Cerebellar nuclear complex (tissue), 1 donor: ENCODE results near the gene SPATA18.
"Not testable (repeated sequence)": the region's sequence is repeated elsewhere in the genome, so short reads cannot be mapped to it uniquely, and the experiment has no call there.

Experiments used
- DNase-seq, 2 experiments: peaks; one replicate each; lab custom pipeline; 2025; lab: John Stamatoyannopoulos, UW

The SPATA18 gene

GRCh38 chr4:52051615-52052474, 741 bp downstream of the SPATA18 start:
- no peak for DNase-seq

DNA sequence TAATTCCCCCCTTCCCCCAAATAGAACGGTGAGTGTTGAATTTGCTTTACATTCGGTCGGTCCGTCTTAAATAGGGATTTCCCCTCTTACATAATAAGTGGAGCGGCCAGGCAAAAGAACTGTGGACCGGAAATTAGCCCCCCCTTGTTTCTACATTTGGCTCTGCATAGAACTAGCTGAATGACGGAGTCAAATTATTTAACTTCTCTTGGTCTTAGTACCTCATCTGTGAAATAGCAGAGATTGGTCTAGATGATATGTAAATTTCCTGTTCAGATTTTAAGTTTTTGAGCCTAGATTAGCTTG, 1.3 kb downstream of the SPATA18 start:
- no peak for DNase-seq

DNA sequence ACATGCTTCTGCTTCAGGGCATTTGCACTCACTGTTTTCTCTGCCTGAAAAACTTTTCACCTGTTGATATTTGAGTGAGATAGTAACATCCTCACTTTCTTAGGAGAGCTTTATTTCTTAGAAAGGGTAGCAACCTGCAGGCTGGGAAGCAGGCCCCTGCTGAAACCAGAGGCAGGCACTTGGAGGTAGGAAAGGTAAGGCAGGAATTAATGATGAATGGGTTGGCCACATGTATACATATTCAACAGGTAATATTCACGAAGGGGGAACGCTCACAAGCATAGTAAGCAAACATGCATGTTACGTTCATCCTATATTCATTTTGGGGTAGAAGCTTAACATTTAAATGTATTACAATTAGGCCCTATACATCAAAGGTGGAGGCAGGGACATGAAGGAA, 3.1 kb downstream of the SPATA18 start:
- DNase-seq, result no peak

DNA sequence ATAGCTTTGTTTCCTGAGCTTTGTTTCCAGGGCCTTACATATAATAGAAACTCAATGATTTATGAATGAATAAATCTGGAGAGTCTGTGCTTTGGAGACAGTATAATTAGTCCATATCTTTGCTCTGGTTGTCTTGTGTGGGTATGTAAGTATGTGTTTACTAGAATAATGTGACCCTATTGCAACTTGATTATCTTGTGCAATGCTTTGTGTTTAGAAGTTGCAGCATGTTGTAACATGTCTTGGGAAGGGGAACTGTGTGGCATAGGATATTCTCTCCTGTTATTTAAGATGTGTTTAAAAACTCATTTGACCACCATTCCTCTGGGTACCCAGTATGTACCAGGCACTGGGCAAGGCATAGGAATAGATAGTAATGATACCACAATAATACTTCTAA, 6.1 kb downstream of the SPATA18 start:
- no peak for DNase-seq

DNA sequence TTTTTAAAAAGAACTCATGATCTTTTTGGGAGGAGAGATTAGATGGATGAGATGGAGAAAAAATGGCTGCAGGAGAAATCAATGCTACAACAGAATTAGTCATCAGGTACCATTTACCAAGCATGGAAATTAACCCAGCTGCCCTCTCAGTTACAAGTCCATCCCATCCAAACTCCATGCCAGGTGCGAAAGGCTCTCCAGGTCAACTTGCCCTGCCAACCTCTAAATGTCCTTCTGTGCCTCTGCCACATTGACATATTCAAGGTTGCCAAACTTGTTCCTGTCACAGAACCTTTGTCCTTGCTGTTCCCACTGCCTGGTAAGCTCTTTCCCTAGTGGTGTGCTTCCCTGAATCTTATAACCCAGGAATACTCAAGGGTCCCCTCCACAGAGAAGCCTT, 7.2 kb downstream of the SPATA18 start:
- no peak for DNase-seq

DNA sequence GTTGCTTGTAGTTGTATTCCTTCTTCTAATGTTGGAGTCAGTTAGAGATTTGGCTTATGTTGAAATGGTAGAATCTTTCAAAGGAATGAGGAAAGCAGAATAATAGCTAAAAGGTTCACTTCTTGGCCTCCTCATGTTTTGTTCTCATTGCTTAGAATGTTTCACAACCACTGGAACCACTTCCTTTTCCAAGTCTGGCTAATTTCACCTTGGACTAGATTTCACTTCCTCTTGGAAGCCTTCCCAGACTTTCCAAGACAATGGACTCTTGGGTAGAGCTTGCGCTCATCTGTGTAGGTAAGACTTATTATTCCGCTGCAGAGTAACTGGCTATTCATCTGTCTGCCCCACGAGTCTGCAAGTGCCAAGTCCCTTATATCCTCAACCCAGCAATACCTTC, 8.3 kb downstream of the SPATA18 start:
- DNase-seq, result no peak

GRCh38 chr4:52069571-52069970, 18.5 kb downstream of the SPATA18 start:
- no peak for DNase-seq

DNA sequence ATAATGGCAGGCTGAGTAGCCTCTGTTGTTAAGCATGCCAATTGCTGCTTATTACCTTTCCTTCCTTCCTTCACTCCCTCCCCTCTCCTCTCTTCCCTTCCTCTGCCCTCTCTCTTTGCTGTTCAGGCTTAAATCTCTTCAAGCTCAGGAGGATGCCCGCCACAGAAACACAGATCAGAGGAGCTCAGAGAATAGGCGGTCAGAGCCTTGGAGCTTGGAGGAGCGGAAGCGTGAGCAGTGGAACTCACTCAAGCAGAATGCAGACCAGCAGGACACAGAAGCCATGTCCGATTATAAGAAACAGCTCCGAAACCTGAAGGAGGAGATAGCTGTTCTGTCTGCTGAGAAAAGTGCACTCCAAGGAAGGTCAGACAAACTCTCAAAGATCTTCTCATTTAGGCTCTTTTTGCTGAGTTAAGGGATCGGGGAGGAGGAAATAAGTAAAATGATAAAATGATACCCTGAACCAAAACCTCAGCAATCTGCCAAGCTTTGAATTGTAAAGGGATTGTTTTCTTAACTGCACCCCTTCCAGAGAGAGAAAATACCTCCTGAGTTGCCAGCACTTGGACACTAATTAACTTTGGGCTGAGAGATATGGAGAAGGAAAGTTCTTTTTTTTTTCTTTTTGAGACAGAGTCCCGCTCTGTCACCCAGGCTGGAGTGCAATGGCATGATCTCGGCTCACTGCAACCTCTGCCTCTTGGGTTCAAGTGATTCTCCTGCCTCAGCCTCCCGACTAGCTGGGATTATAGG, 20.9 kb downstream of the SPATA18 start:
- DNase-seq, result no peak

- no peak for DNase-seq
Observed at GRCh38 chr4:52076731-52077130, 25.6 kb downstream of the SPATA18 start.

- DNase-seq, result no peak
Observed at GRCh38 chr4:52079659-52080058, 28.6 kb downstream of the SPATA18 start.

GRCh38 chr4:52081216-52081615, 30.1 kb downstream of the SPATA18 start:
- DNase-seq, result no peak

DNA sequence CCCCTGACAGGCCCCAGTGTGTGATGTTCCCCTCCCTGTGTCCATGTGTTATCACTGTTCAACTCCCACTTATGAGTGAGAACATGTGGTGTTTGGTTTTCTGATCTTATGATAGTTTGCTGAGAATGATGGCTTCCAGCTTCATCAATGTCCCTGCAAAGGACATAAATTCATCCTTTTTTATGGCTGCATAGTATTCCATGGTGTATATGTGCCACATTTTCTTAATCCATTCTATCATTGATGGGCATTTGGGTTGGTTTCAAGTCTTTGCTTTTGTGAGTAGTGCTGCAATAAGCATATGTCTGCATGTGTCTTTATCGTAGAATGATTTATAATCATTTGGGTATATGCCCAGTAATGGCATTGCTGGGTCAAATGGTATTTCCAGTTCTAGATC, 35.3 kb downstream of the SPATA18 start:
- DNase-seq, result not testable (repeated sequence)

DNA sequence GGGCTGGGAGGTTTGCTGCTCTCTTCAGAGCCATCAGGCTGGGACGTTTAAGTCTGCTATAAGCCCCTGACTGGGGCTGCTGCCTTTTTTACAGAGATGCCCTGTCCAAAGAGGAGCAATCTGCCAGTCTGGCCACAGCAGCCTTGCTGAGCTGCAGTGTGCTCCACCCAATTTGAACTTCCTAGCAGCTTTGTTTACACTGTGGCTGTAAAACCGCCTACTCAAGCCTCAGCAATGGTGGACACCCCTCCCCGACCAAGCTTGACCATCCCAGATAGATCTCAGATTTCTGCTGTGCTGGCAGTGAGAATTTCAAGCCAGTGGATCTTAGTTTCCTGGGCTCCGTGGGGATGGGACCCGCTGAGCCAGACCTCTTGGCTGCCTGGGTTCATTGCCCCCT, 40.7 kb downstream of the SPATA18 start:
- DNase-seq, result no peak

GRCh38 chr4:52093466-52093865, 42.4 kb downstream of the SPATA18 start:
- no peak for DNase-seq

DNA sequence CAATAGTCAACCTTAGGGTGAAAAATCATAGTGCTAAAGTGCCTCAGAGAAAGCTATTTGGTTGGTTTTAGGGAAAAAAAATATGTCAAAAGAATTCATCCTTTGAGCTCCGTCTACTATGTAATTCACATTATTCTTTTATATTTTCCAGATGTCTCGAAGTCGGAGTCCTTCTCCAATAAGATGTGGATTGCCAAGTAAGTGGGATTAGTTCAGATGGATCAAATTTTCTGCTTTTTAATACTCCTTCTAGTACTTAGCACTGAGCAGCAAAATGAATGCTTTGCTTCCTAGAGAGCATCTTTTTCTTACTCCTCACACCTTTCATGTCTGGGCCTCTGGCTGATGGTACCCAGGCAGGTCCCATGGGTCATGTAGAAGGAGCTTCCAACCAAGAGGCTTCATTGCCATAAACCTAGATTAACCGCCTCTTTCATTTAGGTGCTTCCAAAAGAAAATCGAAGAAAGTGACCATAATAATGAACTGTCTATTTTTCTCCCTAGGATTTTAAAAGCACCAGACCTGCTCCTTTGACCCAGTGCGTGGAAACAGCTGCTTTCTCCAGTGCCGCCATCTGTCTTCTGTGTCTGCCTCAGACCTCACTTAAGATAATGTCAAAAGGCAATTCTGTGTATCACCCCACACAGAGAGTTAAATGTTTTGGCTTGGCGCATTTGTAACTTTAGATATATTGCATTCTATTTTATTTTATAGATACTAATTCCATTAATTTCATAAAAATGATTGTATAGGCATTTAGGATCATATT, 43.5 kb downstream of the SPATA18 start:
- no peak for DNase-seq

- DNase-seq, result no peak
Observed at GRCh38 chr4:52095374-52095773, 44.3 kb downstream of the SPATA18 start.

GRCh38 chr4:52096048-52096447, 44.9 kb downstream of the SPATA18 start:
- no peak for DNase-seq

GRCh38 chr4:52098618-52099017, 47.5 kb downstream of the SPATA18 start:
- no peak for DNase-seq

DNA sequence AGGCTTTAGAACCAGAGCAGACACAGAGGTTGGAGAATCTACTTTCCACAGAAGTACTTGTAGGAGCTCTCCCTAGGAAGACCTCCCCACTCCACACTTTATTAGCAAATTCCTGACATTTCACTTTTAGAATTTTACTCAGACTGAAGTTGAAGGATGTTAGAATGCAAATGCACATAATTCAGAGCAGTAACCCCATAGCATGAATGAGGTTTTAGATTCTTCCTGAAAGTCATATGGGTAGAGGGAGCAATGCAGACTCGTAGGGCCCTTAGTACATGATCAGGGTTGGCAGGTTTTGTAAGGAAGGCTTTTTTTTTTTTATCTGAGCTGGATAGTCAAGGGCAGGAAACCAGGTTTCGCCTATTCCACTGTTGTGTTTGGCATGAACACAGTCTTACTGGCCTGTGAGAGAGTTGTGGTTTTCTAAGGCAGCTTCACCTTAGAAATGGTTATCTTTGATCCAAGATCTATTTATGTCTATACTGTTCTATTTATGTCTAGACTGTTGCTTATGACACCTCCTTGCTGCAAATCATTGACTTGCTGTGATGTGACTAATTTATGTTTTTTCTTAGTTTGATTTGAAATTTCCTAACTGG, 48.9 kb downstream of the SPATA18 start:
- DNase-seq, result no peak

GRCh38 chr4:52102587-52102986, 51.5 kb downstream of the SPATA18 start:
- no peak for DNase-seq

GRCh38 chr4:52103319-52103718, 52.2 kb downstream of the SPATA18 start:
- no peak for DNase-seq

DNA sequence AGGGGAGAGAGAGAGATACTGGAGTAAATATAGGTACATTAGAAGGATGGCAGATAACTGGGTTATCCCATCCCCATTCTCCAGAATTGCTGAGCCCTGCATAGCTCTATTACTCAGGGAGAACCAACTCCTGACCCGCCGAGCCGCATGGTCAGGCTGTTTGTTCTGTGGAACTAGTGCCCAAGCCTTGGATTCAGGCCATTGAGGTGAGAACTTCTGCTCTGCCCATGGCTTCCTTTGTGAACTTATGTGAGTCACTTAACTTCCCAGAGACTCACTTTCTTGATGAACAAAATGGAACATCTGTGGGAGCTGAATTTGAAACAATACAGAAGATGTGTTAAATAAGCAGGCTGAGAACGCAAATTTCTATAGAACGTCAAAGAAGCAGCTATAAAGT, 54.2 kb downstream of the SPATA18 start:
- DNase-seq, result no peak
